IMR-90 (cell line): Measurements from ENCODE around the gene EDDM13. TPM values are rescaled to one million over a fixed set of nuclear protein-coding genes. Genes with fewer than 3 reads are reported as not detected.

Experiments used
- ATAC-seq: fragments of 200-7000 bp; cut with Tn5 transposase; 2 replicates; pipeline ENCODE4 v1.9.1; 2020; ENCODE audit warnings: low read depth, mild to moderate bottlenecking, moderate library complexity
- BruUV-seq: library from RNA; stranded (reverse); fragments of 400-500 nt; replicated peaks from 2 replicates; lab custom pipeline; 2021; lab: Mats Ljungman, UMichigan
- CTCF ChIA-PET: fragments of 300-600 bp; formaldehyde crosslinking; extraction: SDS; loops from one replicate; lab custom pipeline; 2021; ENCODE audit warnings: antibody characterized with exemption; lab: Yijun Ruan, JAX
- POLR2A ChIA-PET: fragments of 300-600 bp; sonication (Branson Sonifier 250); formaldehyde crosslinking; loops from one replicate; lab custom pipeline; 2022; ENCODE audit warnings: antibody characterized with exemption; ENCODE audit not compliant: unreplicated experiment; lab: Charles Lee
- DNase-seq: peaks from one replicate; pipeline ENCODE4 v3.0.0; 2013
- H2AFZ ChIP-seq: replicated peaks from 2 replicates; pipeline ENCODE3; 2013; ENCODE audit warnings: low read length, mild to moderate bottlenecking; ENCODE audit not compliant: poor library complexity
- H2AK5ac ChIP-seq: 2 replicates; pipeline ENCODE4 v1.6.1; 2013; ENCODE audit warnings: low read depth, low read length, inconsistent platforms
- H2AK9ac ChIP-seq: replicated peaks from 2 replicates; pipeline ENCODE3; 2013; ENCODE audit warnings: mild to moderate bottlenecking, low read depth, low read length, moderate library complexity; ENCODE audit not compliant: poor library complexity
- H2BK120ac ChIP-seq: 2 replicates; pipeline ENCODE4 v1.6.1; 2013; ENCODE audit warnings: low read depth, low read length, inconsistent platforms
- H2BK15ac ChIP-seq: 3 replicates; pipeline ENCODE4 v1.6.1; 2013; ENCODE audit warnings: low read depth, low read length, inconsistent platforms
- H2BK20ac ChIP-seq: 2 replicates; pipeline ENCODE4 v1.6.1; 2013; ENCODE audit warnings: low read depth, mild to moderate bottlenecking, inconsistent platforms, low read length, moderate library complexity
- H2BK5ac ChIP-seq: 2 replicates; pipeline ENCODE4 v1.6.1; 2013; ENCODE audit warnings: mild to moderate bottlenecking, low read depth, low read length, inconsistent platforms; ENCODE audit not compliant: poor library complexity, severe bottlenecking
- H3K14ac ChIP-seq: replicated peaks from 2 replicates; pipeline ENCODE4 v1.6.1; 2013; ENCODE audit warnings: low read depth, low read length, inconsistent platforms
- H3K18ac ChIP-seq: 2 replicates; pipeline ENCODE4 v1.6.1; 2013; ENCODE audit warnings: low read depth, low read length, control low read depth
- H3K23ac ChIP-seq: 2 replicates; pipeline ENCODE4 v1.6.1; 2013; ENCODE audit warnings: low read depth, low read length, inconsistent platforms
- H3K27ac ChIP-seq: 2 replicates; pipeline ENCODE4 v1.5.1; 2013; ENCODE audit warnings: mild to moderate bottlenecking, control low read depth, low read length; ENCODE audit not compliant: insufficient read depth
- H3K27me3 ChIP-seq: 2 replicates; pipeline ENCODE4 v1.6.1; 2013; ENCODE audit warnings: low read length; ENCODE audit not compliant: control insufficient read depth, insufficient read depth
- H3K36me3 ChIP-seq: 2 replicates; pipeline ENCODE4 v1.6.1; 2013; ENCODE audit warnings: low read length, mixed read lengths; ENCODE audit not compliant: control insufficient read depth, insufficient read depth
- H3K4ac ChIP-seq: 2 replicates; pipeline ENCODE4 v1.6.1; 2013; ENCODE audit warnings: low read depth, low read length, inconsistent platforms
- H3K4me1 ChIP-seq: 2 replicates; pipeline ENCODE4 v1.6.1; 2013; ENCODE audit warnings: low read length, mixed read lengths; ENCODE audit not compliant: control insufficient read depth, insufficient read depth
- H3K4me2 ChIP-seq: 2 replicates; pipeline ENCODE4 v1.6.1; 2013; ENCODE audit warnings: low read depth, mild to moderate bottlenecking, control low read depth, low read length, moderate library complexity
- H3K4me3 ChIP-seq: 2 replicates; pipeline ENCODE4 v1.5.1; 2013; ENCODE audit warnings: low read depth, mild to moderate bottlenecking, control low read depth, low read length, moderate library complexity; ENCODE audit not compliant: insufficient read depth
- H3K56ac ChIP-seq: 2 replicates; pipeline ENCODE4 v1.6.1; 2013; ENCODE audit warnings: low read length, inconsistent platforms; ENCODE audit not compliant: insufficient read depth; ENCODE audit errors: extremely low read depth
- H3K79me1 ChIP-seq, 2 experiments: 2 replicates each; pipeline ENCODE4 v1.6.1; 2013; ENCODE audit warnings: low read length in 2 of 2, inconsistent platforms in 1 of 2, low read depth in 1 of 2
- H3K9ac ChIP-seq: 2 replicates; pipeline ENCODE4 v1.6.1; 2013; ENCODE audit warnings: low read depth, low read length, control low read depth
- H3K9me1 ChIP-seq: 2 replicates; pipeline ENCODE4 v1.6.1; 2013; ENCODE audit warnings: low read length, inconsistent platforms; ENCODE audit not compliant: insufficient read depth
- H3K9me3 ChIP-seq: 2 replicates; pipeline ENCODE4 v1.6.1; 2013; ENCODE audit warnings: low read length; ENCODE audit not compliant: control insufficient read depth, insufficient read depth
- H4K20me1 ChIP-seq: 2 replicates; pipeline ENCODE4 v1.6.1; 2013; ENCODE audit warnings: low read length, inconsistent platforms; ENCODE audit not compliant: insufficient read depth
- H4K5ac ChIP-seq: 2 replicates; pipeline ENCODE4 v1.6.1; 2013; ENCODE audit warnings: mild to moderate bottlenecking, low read depth, low read length, control low read depth
- H4K8ac ChIP-seq, 2 experiments: 2 replicates each; pipeline ENCODE4 v1.6.1; 2013; ENCODE audit warnings: low read depth in 2 of 2, low read length in 2 of 2, control low read depth in 1 of 2, inconsistent platforms in 1 of 2
- H4K91ac ChIP-seq: 2 replicates; pipeline ENCODE4 v1.6.1; 2013; ENCODE audit warnings: low read depth, low read length, inconsistent platforms; ENCODE audit not compliant: insufficient read depth
- BHLHE40 ChIP-seq: fragments of 150-350 bp; IDR thresholded peaks from 2 replicates; pipeline ENCODE4 v1.6.1; 2016; ENCODE audit warnings: mild to moderate bottlenecking, low read depth, low read length
- CEBPB ChIP-seq: IDR thresholded peaks from 2 replicates; pipeline ENCODE4 v1.6.1; 2012; ENCODE audit warnings: low read depth, low read length, improper control_type of control experiment
- CHD1 ChIP-seq: IDR thresholded peaks from 2 replicates; pipeline ENCODE4 v1.6.1; 2012; ENCODE audit warnings: low read depth, low read length, improper control_type of control experiment
- FOS ChIP-seq: fragments of 150-350 bp; IDR thresholded peaks from 2 replicates; pipeline ENCODE4 v1.6.1; 2016; ENCODE audit warnings: low read depth, low read length
- MAFK ChIP-seq: IDR thresholded peaks from 2 replicates; pipeline ENCODE4 v1.6.1; 2012; ENCODE audit warnings: low read depth, low read length, improper control_type of control experiment
- MAZ ChIP-seq: IDR thresholded peaks from 2 replicates; pipeline ENCODE4 v1.6.1; 2012; ENCODE audit warnings: low read depth, mild to moderate bottlenecking, low read length, improper control_type of control experiment, moderate library complexity, borderline replicate concordance
- NFE2L2 ChIP-seq: fragments of 150-350 bp; IDR thresholded peaks from 2 replicates; pipeline ENCODE4 v1.6.1; 2016; ENCODE audit warnings: low read depth, mild to moderate bottlenecking, low read length
- POLR2A ChIP-seq: IDR thresholded peaks from 2 replicates; pipeline ENCODE4 v1.6.1; 2012; ENCODE audit warnings: mild to moderate bottlenecking, low read depth, low read length
- RAD21 ChIP-seq: IDR thresholded peaks from 2 replicates; pipeline ENCODE4 v1.6.1; 2012; ENCODE audit warnings: low read length, improper control_type of control experiment
- RCOR1 ChIP-seq: IDR thresholded peaks from 2 replicates; pipeline ENCODE4 v1.6.1; 2012; ENCODE audit warnings: mild to moderate bottlenecking, low read length, improper control_type of control experiment; ENCODE audit not compliant: insufficient replicate concordance
- RFX5 ChIP-seq: IDR thresholded peaks from 2 replicates; pipeline ENCODE4 v1.8.0; 2012; ENCODE audit warnings: low read depth, mild to moderate bottlenecking, low read length, moderate library complexity
- SMC3 ChIP-seq: fragments of 150-350 bp; IDR thresholded peaks from 2 replicates; pipeline ENCODE4 v1.6.1; 2016; ENCODE audit warnings: low read depth, mild to moderate bottlenecking, antibody characterized with exemption, low read length, moderate library complexity
- dilution Hi-C: fragments of 300-500 bp; cut with HindIII; formaldehyde crosslinking; loops from one replicate; pipeline ENCODE4 v1.14.3; 2018; ENCODE audit warnings: low sequenced_read_pairs; ENCODE audit not compliant: unreplicated experiment
- in situ Hi-C: fragments of 300-500 bp; cut with MboI; formaldehyde crosslinking; loops from 3 replicates; pipeline ENCODE4 v1.14.3; 2019; ENCODE audit warnings: low sequenced_read_pairs, inconsistent platforms, mixed read lengths
- intact Hi-C: fragments of 100-400 bp; cut with micrococcal nuclease; formaldehyde crosslinking; loops from 2 replicates; pipeline ENCODE4 v1.10.0; 2022
- polyA plus RNA-seq, 3 experiments: library from polyadenylated mRNA; depleted of rRNA; stranded (reverse); fragments of >200 nt; gene quantifications; 2 replicates each; pipeline ENCODE4 v1.2.3, GENCODE V29; 2012; ENCODE audit warnings: low replicate concordance in 1 of 3
- total RNA-seq: library from RNA; depleted of rRNA; stranded (reverse); fragments of >200 nt; gene quantifications from 2 replicates; pipeline ENCODE4 v1.2.3, GENCODE V29; 2012
- TF ChIP-seq, protein P1 (sequence below): fragments of 150-350 bp; IDR thresholded peaks from 2 replicates; pipeline ENCODE4 v1.6.1; 2017; ENCODE audit warnings: mild to moderate bottlenecking, antibody characterized with exemption, low read length, low read depth
- TF ChIP-seq, protein P2 (sequence below): conservative IDR thresholded peaks from 2 replicates; pipeline ENCODE4 v1.5.1; 2012; ENCODE audit warnings: mild to moderate bottlenecking, low read depth, low read length, improper control_type of control experiment
- TF ChIP-seq, protein P3 (sequence below): fragments of 150-350 bp; IDR thresholded peaks from 2 replicates; pipeline ENCODE4 v1.6.1; 2016; ENCODE audit warnings: low read depth, mild to moderate bottlenecking, low read length, moderate library complexity, borderline replicate concordance

Gene EDDM13
- total and polyA plus RNA-seq, 2 of the 4 experiments (the other 2 are of a cell fraction): not detected

DNA sequence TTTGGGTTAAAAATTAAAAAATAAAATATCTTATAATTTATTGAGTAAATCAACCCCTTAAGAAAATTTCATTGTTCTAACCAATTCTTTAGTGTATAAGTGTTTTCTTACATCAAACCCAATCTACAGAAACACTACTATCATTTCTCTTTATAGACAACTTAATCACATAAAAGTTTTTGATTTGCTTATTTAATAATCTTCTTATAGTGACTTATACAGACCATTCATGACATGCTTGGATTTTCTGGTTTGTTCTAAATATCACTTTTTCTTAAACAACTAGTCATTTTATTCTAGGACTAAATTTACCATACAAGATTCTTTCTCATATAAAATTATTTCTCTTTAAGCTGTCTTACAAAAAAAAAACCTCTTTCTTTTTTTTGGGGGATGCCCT lies 69.4 kb downstream of the EDDM13 start:
- Histone ChIP-seq H3K23ac (no peak overlapping the region), H3K18ac (no peak overlapping the region), H2BK15ac (no peak overlapping the region), H2AK5ac (no peak overlapping the region), H3K27ac (no peak overlapping the region), H3K9me3 (peaks cover 6% of the 10 kb centered on the region), H4K8ac (no peak overlapping the region), H2BK20ac (no peak overlapping the region), H3K4me3 (no peak overlapping the region), H3K9ac (no peak overlapping the region), H3K4me1 (no peaks in the 10 kb centered on the region), H2BK5ac (no peak overlapping the region), H3K14ac (no peak overlapping the region), H3K4me2 (no peak overlapping the region), H3K9me1 (no peaks in the 10 kb centered on the region), H3K56ac (no peak overlapping the region), H4K5ac (no peak overlapping the region), H3K36me3 (no peaks in the 10 kb centered on the region), H2AK9ac (no peak overlapping the region), H3K27me3 (no peaks in the 10 kb centered on the region), H4K91ac (no peak overlapping the region), H2BK120ac (no peak overlapping the region), H2AFZ (no peak overlapping the region), H3K4ac (no peak overlapping the region), H3K79me1 (no peaks in the 10 kb centered on the region), H4K20me1 (no peaks in the 10 kb centered on the region)
- ChIA-PET POLR2A (no interaction called here), CTCF (interaction anchor here (1.3 kb wide), 1 partner anchor 8 kb away, joined by 3 read pairs; no protein-coding TSS in a partner anchor)
- intact Hi-C loops (no loop called here), dilution Hi-C loops (no loop called here), in situ Hi-C loops (loop anchor here (10.0 kb wide), 1 partner anchor 277 kb away; no protein-coding TSS in a partner anchor)
- no TSS peak for BruUV-seq
- TF ChIP-seq MAFK (no peak), RAD21 (no peak), CEBPB (no peak), SMC3 (no peak), BHLHE40 (no peak), RFX5 (no peak), POLR2A (no peak), FOS (no peak), MAZ (no peak), NFE2L2 (no peak), RCOR1 (no peak), CHD1 (no peak)
- TF ChIP-seq, protein P1, sequence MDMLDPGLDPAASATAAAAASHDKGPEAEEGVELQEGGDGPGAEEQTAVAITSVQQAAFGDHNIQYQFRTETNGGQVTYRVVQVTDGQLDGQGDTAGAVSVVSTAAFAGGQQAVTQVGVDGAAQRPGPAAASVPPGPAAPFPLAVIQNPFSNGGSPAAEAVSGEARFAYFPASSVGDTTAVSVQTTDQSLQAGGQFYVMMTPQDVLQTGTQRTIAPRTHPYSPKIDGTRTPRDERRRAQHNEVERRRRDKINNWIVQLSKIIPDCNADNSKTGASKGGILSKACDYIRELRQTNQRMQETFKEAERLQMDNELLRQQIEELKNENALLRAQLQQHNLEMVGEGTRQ: no peak
- TF ChIP-seq, protein P2, sequence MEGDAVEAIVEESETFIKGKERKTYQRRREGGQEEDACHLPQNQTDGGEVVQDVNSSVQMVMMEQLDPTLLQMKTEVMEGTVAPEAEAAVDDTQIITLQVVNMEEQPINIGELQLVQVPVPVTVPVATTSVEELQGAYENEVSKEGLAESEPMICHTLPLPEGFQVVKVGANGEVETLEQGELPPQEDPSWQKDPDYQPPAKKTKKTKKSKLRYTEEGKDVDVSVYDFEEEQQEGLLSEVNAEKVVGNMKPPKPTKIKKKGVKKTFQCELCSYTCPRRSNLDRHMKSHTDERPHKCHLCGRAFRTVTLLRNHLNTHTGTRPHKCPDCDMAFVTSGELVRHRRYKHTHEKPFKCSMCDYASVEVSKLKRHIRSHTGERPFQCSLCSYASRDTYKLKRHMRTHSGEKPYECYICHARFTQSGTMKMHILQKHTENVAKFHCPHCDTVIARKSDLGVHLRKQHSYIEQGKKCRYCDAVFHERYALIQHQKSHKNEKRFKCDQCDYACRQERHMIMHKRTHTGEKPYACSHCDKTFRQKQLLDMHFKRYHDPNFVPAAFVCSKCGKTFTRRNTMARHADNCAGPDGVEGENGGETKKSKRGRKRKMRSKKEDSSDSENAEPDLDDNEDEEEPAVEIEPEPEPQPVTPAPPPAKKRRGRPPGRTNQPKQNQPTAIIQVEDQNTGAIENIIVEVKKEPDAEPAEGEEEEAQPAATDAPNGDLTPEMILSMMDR: no peak
- TF ChIP-seq, protein P3, sequence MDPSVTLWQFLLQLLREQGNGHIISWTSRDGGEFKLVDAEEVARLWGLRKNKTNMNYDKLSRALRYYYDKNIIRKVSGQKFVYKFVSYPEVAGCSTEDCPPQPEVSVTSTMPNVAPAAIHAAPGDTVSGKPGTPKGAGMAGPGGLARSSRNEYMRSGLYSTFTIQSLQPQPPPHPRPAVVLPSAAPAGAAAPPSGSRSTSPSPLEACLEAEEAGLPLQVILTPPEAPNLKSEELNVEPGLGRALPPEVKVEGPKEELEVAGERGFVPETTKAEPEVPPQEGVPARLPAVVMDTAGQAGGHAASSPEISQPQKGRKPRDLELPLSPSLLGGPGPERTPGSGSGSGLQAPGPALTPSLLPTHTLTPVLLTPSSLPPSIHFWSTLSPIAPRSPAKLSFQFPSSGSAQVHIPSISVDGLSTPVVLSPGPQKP: no peak
- ATAC-seq: no peak
- DNase-seq: no peak
